BLaER1 treated with 17β-estradiol and CSF1 and Interleukin-3, amounts not matched to agents 10 nM and 100 nM (cell line): ENCODE results near the gene MYO3A.

Source experiments
- H3K27ac ChIP-seq, 11 experiments: shearing (Covaris generic); formaldehyde crosslinking; 2 replicates each; pipeline ENCODE4 v1.8.1; 2022
- H3K27me3 ChIP-seq, 11 experiments: shearing (Covaris generic); formaldehyde crosslinking; 2 replicates each; pipeline ENCODE4 v1.8.1; 2022
- H3K36me3 ChIP-seq, 11 experiments: shearing (Covaris generic); formaldehyde crosslinking; 2 replicates each; pipeline ENCODE4 v1.8.1; 2022
- H3K4me1 ChIP-seq, 10 experiments: shearing (Covaris generic); formaldehyde crosslinking; 2 replicates each; pipeline ENCODE4 v1.8.1; 2022
- H3K4me2 ChIP-seq, 11 experiments: shearing (Covaris generic); formaldehyde crosslinking; 2 replicates each; pipeline ENCODE4 v1.8.1; 2022
- H3K4me3 ChIP-seq, 10 experiments: shearing (Covaris generic); formaldehyde crosslinking; 2 replicates each; pipeline ENCODE4 v1.8.1; 2022
- H3K9ac ChIP-seq, 11 experiments: shearing (Covaris generic); formaldehyde crosslinking; 2 replicates each; pipeline ENCODE4 v1.8.1; 2022
- H3K9me3 ChIP-seq, 11 experiments: shearing (Covaris generic); formaldehyde crosslinking; replicated peaks in 1 of 11; 2 replicates each; pipeline ENCODE4 v1.8.1; 2022
- H4K20me1 ChIP-seq, 11 experiments: shearing (Covaris generic); formaldehyde crosslinking; 2 replicates each; pipeline ENCODE4 v1.8.1; 2022
- Cebpa-rat ChIP-seq, 11 experiments: shearing (Covaris generic); IDR thresholded peaks; 2 replicates each; pipeline ENCODE4 v1.8.1; 2022

Gene MYO3A, protein sequence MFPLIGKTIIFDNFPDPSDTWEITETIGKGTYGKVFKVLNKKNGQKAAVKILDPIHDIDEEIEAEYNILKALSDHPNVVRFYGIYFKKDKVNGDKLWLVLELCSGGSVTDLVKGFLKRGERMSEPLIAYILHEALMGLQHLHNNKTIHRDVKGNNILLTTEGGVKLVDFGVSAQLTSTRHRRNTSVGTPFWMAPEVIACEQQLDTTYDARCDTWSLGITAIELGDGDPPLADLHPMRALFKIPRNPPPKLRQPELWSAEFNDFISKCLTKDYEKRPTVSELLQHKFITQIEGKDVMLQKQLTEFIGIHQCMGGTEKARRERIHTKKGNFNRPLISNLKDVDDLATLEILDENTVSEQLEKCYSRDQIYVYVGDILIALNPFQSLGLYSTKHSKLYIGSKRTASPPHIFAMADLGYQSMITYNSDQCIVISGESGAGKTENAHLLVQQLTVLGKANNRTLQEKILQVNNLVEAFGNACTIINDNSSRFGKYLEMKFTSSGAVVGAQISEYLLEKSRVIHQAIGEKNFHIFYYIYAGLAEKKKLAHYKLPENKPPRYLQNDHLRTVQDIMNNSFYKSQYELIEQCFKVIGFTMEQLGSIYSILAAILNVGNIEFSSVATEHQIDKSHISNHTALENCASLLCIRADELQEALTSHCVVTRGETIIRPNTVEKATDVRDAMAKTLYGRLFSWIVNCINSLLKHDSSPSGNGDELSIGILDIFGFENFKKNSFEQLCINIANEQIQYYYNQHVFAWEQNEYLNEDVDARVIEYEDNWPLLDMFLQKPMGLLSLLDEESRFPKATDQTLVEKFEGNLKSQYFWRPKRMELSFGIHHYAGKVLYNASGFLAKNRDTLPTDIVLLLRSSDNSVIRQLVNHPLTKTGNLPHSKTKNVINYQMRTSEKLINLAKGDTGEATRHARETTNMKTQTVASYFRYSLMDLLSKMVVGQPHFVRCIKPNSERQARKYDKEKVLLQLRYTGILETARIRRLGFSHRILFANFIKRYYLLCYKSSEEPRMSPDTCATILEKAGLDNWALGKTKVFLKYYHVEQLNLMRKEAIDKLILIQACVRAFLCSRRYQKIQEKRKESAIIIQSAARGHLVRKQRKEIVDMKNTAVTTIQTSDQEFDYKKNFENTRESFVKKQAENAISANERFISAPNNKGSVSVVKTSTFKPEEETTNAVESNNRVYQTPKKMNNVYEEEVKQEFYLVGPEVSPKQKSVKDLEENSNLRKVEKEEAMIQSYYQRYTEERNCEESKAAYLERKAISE (N-terminal part only)

DNA sequence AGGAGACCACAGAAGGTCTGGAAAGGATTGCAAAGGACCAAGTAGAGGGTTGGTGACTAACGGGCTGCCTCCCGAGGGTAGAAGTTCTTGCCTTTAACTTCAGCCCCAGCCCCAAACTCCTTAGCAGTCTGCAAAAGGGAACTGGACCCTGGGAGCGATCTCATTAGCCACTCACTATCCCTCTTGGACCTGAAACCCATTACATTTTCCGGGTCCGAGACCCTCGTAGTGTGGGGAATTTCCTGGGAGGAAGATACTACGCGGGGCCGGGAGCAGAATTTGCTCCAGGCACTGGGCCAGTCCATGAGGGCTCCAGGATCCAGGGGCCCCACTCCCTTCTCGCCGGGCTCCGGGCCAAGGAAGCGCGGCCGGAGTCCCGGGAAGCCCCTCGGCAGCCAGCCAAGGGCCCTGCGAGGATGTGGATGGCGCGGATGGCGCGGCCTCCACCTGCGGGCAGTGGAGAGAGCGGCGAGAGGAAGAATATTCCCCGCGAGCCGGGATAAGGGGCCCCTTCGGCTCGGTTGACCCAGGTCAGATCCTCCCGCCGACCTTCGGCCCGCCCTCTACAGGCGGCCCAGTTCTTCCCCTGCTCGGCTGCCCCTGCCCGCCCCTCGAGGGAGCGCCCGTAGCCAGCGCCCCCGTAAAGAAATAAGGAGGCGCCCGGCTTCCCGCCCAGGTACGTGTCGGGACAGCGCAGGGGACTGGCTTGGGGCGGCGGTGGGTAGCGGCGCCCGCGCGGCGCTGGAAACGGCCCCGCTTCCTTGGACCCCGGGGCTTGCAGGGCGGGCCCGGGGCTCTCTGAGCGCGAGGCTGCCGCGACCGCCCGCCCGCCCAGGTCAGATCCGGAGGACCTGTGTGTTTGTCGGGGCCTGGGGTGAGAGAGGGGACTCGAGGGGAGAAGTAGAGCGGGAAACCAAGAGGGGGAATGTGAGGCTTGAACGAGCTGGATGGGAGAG, at the start of gene MYO3A:
Gene MYO3A, plus strand, starts transcription at position 577 of the 956 bp plus-strand sequence. CDS start 17,882 bp downstream, outside the sequence.
- Histone ChIP-seq H3K36me3 (no peaks in the 10 kb centered on the region), H4K20me1 (no peaks in the 10 kb centered on the region), H3K4me3 (peak within 1 kb of the TSS; percentile 51 to 76 (median 65)), H3K9ac (peak within 1 kb of the TSS; percentile 35 to 75 (median 58); a peak in 20 of 22 replicates), H3K27me3 (peaks cover 26 to 38% (median 31%) of the 10 kb centered on the region in 11 experiments), H3K9me3 (no peaks in the 10 kb centered on the region; a peak in 1 of 22 replicates), H3K4me2 (peak within 1 kb of the TSS; percentile 90 to 99 (median 96)), H3K27ac (no peak within 1 kb of the TSS), H3K4me1 (peaks cover 0 to 12% (median 7%) of the 10 kb centered on the region in 10 experiments; a peak in 9 of 20 replicates)
- TF ChIP-seq Cebpa-rat (IDR thresholded peaks at IDR 0.05) = no peak

DNA sequence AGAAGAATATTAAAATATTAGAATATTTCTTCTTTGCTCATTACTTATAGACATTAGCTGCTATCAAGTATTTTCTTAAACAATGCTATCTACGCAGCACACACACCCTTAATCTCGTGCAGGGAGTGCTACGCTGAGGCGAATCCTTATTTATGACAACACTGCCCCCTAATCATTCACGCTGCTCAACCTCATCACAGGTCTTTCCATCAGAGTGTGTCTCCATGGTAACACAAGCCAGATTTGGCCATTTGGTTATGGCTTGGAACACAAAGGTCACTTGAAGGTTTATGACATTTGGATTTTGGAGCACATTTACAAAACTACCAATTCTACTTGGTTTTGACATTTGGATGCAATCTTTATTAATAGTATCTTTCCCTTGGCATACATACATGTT, 45.4 kb upstream of the MYO3A start:
- no peaks in the 10 kb centered on the region for H4K20me1 ChIP-seq
- H3K27me3 ChIP-seq = no peaks in the 10 kb centered on the region
- H3K4me2 ChIP-seq = no peak overlapping the region
- no peaks in the 10 kb centered on the region for H3K4me1 ChIP-seq
- peaks cover 0 to 9% (median 7%) of the 10 kb centered on the region in 11 experiments; a peak in 11 of 22 replicates for H3K9me3 ChIP-seq
- no peak overlapping the region for H3K27ac ChIP-seq
- TF ChIP-seq Cebpa-rat (IDR thresholded peaks at IDR 0.05) = no peak
- H3K36me3 ChIP-seq = no peaks in the 10 kb centered on the region
- H3K4me3 ChIP-seq = no peak overlapping the region
- no peak overlapping the region for H3K9ac ChIP-seq

DNA sequence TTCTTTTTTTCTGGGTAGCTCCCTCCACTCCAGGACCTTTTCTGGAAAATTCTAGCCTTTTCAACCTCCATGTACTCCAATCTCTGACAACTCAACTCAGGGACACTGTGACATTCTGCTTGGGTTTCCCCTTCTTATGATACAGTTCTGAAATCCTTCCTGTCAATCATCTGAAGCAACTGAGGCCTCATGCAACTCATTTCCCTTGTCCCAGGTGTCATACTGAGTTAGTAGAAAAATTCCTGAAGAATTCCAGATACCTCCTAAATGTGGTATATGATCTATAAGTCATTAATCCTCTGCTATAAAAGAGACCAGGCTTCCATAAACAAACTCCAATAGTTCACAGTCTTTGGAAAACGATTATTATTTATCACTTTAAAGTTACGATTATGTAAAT, 43.0 kb upstream of the MYO3A start:
- Histone ChIP-seq H4K20me1 (no peaks in the 10 kb centered on the region), H3K27me3 (no peaks in the 10 kb centered on the region), H3K4me1 (no peaks in the 10 kb centered on the region), H3K9me3 (peaks cover 0 to 9% (median 7%) of the 10 kb centered on the region in 11 experiments; a peak in 11 of 22 replicates), H3K4me3 (no peak overlapping the region), H3K27ac (no peak overlapping the region), H3K36me3 (no peaks in the 10 kb centered on the region), H3K9ac (no peak overlapping the region), H3K4me2 (no peak overlapping the region)
- TF ChIP-seq Cebpa-rat (IDR thresholded peaks at IDR 0.05) = no peak

DNA sequence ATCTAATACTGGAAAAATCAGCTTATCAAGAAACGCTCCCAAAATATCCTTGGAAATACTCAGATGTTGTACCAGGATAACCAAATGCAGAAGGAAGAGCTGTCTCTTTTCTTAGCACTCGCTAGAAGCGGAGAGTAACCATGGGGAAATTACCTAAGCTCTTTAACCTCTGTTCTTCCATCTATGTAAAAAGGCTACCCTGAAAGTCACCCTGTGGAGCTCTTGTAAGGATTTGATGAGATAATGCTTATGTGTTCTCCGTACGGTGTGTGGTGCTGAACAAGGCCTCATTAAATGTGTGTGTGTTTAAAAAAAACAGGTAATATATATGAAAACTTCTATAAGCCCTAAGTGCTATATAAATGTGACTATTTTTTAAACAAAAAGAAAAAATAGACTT, 38.2 kb upstream of the MYO3A start:
- no peak for TF ChIP-seq Cebpa-rat (IDR thresholded peaks at IDR 0.05)
- Histone ChIP-seq H3K4me2 (no peak overlapping the region), H3K27me3 (no peaks in the 10 kb centered on the region), H3K27ac (no peak overlapping the region), H3K9me3 (peaks cover 0 to 9% (median 7%) of the 10 kb centered on the region in 11 experiments; a peak in 11 of 22 replicates), H3K36me3 (no peaks in the 10 kb centered on the region), H3K4me3 (no peak overlapping the region), H3K9ac (no peak overlapping the region), H3K4me1 (peaks cover 0 to 12% (median 1%) of the 10 kb centered on the region in 10 experiments; a peak in 7 of 20 replicates), H4K20me1 (no peaks in the 10 kb centered on the region)

DNA sequence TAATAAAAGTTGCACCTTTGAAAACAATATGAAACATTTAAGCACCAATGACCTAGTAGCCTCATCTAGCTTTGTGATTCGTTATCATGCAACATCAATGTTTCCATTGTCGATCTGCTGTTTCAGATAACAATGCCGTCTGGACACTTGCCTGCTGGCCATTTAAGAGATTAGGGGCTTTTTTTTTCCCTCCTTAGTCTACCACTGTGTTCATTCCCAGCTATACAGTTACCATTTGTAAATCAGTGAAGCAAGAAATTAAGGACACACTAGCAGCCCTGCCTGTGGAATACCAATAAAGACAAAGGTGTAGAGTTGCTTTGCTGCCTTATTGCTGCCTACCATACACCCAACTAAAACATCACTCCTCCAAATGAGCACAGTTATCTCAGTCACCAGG, 37.6 kb upstream of the MYO3A start:
- Histone ChIP-seq H3K9me3 (peaks cover 0 to 9% (median 6%) of the 10 kb centered on the region in 11 experiments; a peak in 11 of 22 replicates), H3K4me3 (no peak overlapping the region), H3K27ac (no peak overlapping the region), H3K9ac (no peak overlapping the region), H3K4me1 (peaks cover 0 to 18% (median 7%) of the 10 kb centered on the region in 10 experiments; a peak in 17 of 20 replicates), H4K20me1 (no peaks in the 10 kb centered on the region), H3K36me3 (no peaks in the 10 kb centered on the region), H3K27me3 (no peaks in the 10 kb centered on the region), H3K4me2 (no peak overlapping the region)
- no peak for TF ChIP-seq Cebpa-rat (IDR thresholded peaks at IDR 0.05)

DNA sequence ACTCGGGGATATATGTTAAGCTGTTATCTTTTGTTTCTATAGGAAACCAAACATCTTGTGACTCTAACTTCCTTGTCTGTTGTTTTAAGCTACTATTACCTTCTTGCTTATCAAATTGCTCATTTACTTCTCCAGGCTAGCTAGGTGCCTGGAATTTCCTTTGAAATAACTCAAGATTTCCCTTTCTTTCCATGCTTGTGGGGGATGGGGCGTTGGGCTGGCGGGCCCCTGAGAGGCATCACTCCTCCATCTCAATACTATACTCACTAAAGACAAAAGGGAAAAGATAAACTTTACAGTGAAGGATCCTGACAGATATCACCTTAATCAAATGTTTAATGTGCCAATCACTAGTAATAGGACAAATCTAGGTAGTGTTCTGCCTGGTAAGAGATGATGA, 34.7 kb upstream of the MYO3A start:
- H3K4me1 ChIP-seq = peaks cover 6 to 47% (median 30%) of the 10 kb centered on the region in 10 experiments; a peak in 18 of 20 replicates
- no peak overlapping the region for H3K27ac ChIP-seq
- H4K20me1 ChIP-seq = no peaks in the 10 kb centered on the region
- H3K36me3 ChIP-seq = no peaks in the 10 kb centered on the region
- no peaks in the 10 kb centered on the region for H3K9me3 ChIP-seq
- H3K9ac ChIP-seq = no peak overlapping the region
- no peaks in the 10 kb centered on the region for H3K27me3 ChIP-seq
- peak overlapping the region in 1 of 11 experiments; percentile 7; a peak in 3 of 22 replicates for H3K4me2 ChIP-seq
- H3K4me3 ChIP-seq = no peak overlapping the region
- TF ChIP-seq Cebpa-rat (IDR thresholded peaks at IDR 0.05) = no peak

DNA sequence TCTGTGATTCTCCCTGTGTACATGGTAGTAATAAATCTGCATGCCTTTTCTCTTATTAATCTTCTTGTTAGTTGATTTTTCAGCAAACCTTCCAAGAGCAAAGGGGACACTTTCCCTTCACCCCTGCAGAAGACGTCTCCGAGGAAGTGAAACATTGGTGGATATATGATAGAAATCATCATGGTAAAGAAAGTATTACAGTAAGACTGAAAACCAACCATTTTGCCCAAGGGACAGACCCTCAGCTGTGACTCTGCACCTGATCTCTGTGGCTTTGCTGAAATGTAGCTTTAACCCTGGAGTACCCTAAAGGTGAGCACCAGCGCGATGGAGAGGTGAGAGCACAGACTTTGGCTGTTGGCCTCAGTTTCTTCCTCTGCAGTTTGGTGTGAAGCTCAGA, 32.8 kb upstream of the MYO3A start:
- H3K27me3 ChIP-seq = no peaks in the 10 kb centered on the region

More for the DNA sequence above, 32.8 kb upstream of the MYO3A start:
- Histone ChIP-seq H3K9ac (peak overlapping the region in 1 of 11 experiments; percentile 26; a peak in 1 of 22 replicates), H3K36me3 (no peaks in the 10 kb centered on the region), H3K27ac (no peak overlapping the region; a peak in 2 of 22 replicates), H3K9me3 (no peaks in the 10 kb centered on the region), H4K20me1 (no peaks in the 10 kb centered on the region), H3K4me1 (peaks cover 6 to 50% (median 30%) of the 10 kb centered on the region in 10 experiments; a peak in 18 of 20 replicates), H3K4me3 (no peak overlapping the region; a peak in 1 of 20 replicates), H3K4me2 (peak overlapping the region; percentile 1 to 89 (median 68); a peak in 18 of 22 replicates)
- TF ChIP-seq Cebpa-rat (IDR thresholded peaks at IDR 0.05) = no peak
